GM18861 (cell line): ENCODE measurements around the gene JTB.

ENCODE experiments used
- ATAC-seq: cut with Tn5 transposase; IDR thresholded peaks from one replicate; pipeline ENCODE4 v1.9.1; 2021; ENCODE audit not compliant: unreplicated experiment

JTB gene

DNA sequence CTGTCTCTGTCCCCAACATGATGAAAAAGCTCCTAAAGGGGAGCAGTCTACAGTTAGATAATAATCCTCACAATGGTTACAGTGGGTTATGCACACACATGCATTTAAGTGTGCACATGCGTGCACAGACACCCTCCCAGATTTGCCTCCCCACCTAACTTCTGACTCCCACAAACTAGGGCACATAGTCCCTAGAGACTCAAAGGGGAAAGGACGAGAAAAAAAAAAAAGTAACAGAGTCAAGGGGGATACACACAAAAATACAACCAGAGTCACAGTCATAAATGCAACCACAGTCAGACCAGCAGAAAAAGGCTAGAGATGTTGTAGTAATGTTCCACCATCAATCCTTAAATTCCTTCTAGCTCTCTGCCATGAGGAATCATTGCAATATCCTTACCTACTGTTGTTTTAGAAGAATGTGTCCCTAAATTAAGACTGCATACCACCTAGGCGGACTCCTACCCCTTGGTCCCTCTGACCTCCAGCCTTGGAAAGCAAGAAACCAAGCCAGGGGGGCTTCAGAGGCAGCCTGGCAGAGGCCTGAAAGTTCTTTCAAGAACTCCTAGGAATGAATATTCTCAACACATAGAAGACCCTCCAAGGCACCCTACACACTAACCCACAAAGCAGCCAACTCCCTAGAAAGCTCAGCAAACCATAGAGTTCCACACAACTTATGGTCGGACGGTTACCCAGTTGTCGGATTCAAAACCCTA lies 20.3 kb downstream of the JTB start:
- no peak for ATAC-seq

DNA sequence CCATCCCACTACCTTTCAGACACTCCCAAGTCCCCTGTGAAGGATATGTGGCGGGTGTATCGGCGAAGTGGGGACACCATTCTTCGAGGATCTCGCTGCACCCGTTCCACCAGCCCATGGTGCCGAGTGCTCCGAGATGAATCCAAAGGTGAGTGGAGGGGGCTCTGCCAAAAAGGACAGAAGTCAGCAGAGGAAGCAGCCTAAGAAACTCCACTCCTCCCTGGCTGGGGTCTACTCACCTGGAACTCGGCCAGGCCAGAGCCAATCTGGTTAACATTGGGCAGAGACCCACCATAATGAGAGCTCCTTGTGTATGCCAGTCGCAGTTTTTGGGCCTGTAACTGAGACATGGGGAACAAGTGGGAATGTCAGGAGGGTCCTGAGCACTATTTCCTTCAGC lies 22.6 kb downstream of the JTB start:
- ATAC-seq: no peak

DNA sequence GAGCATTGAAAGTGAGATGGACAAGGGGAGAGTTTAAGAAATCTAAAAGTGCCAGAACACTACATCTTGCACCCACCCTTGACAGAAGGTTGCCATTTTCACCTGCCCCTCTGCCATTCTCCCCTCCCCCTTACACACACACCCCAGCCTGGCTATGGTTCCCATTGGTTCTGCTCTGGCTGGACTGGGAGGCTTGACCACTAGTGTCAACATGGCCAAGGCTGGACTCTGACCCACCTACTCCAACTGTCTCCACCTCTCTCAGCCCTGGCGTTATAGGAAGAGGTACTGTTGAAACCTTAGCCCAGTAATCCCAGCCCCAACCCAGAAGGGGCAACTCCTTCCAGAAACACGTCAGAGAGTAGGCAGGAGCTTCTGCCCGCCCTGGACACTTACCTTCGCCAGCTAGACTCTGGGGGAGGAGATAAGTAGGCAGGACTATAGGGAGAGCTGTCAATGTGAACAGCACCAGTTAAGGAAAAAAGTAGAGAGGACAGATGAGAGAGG lies 23.6 kb downstream of the JTB start:
- ATAC-seq: no peak

DNA sequence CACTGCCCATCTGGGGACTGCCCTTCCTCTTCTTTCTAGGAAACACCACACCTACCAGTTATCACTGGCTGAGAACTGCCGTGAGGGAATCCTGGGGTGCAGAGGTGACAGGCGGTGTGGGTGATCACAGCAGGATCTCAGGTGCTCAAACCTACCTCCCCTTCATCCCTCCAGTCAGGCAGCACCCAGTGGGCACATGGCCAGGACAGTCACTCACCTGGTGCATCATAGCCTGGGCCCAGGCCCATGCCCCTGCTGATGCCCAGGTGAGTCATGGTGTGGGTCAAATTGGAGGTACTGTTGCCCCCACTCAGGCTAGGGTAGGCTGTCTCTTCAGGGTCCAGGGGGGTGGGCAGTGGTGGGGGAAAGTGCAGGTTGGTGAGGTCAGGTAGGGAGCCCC lies 25.7 kb downstream of the JTB start:
- ATAC-seq: no peak

DNA sequence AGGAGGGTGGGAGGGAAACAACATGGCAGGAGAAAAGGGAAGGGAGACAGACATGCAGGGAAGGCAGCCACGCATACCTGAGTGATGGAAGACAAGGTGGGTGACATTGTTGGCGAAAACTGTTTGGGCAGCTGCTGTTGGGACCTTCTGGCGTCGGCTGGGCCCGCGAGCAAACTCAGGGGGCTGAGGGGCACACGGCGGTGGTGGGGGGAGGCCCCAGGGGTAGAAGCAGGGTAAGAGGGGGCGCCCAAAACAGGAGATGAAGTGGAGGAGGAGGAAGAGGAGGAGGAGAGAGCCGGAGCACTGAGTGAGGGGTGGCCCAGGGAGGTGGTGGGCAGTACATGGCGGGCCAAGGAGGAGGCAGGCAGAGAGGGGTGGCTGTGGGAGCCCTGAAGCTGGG lies 26.3 kb downstream of the JTB start:
- no peak for ATAC-seq

DNA sequence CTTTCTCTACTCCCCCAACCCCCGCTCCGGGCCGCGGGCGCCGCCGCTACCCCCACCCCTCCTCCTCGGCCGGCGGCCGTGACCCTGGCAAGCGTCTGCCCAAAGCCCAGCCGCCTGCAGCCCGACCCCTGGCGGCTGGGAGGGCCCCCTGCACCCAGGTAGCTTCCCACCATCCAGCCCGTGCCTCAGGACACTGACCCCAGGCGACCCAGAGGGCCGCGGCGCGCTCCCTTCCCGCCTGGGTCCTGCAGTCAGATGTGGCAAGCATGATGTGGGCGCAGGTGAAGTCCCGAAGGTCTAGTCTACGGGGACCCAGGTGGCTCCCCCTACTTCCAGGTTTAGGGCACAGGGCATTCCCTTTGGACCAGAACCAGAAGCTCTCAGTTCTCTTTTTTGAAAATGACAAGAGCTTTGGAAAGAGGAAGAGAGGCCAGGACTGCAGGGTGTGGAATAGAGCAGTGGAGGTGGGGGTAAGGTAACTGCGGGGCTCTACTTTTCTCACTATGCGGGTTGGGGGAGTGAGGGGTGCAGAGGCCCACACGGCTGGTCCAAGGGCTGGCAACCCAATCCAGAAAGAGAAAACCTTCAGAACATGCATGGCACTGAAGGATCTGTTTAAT lies 30.7 kb downstream of the JTB start, which contains the start of gene DENND4B:
TSS of gene DENND4B (minus strand) at position 97 of the 620 bp plus-strand sequence. CDS start 2,344 bp downstream, outside the sequence.
- peak; percentile 46 for ATAC-seq

DNA sequence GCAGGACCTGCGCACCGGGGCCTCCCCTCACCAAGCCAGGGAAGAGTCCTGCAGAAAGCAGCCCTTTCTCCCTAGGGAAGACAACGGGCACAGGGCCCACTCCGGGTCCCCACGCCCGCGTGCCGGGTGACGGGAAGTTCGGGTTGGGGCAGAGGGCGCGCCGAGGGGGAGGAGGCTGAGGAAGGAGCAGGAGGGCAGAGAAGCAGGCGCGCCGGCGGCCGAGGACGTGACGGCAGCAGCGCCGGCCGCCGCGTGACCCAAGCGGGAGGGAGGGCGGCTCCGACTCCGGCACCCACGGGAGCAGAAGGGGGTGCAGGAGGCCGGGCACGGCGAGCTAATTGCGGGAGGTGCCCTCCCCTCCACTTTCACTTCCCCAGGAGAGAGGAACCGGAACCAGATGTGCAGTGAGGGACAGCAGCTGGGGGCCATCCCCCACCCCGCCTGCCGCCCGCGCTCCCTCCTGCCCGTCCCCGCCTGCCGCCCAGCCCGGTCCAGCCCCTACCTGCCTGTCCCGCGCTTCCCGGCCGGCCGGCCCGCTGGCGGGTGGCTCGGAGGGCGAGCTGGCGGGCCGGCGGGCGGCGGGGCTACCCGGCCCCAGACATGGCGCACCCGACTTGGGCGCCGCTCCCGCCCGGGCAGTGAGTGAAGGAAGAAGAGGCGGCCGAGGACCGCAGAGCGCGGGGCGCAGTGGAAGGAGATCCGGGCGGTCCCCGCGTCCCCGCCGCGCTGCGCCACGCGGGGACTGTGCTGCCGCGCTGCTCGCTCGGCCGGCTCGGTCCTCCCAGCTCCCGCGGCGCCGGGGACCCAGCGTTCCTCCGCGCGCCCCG lies 31.5 kb downstream of the JTB start:
- ATAC-seq: peak; percentile 72

DNA sequence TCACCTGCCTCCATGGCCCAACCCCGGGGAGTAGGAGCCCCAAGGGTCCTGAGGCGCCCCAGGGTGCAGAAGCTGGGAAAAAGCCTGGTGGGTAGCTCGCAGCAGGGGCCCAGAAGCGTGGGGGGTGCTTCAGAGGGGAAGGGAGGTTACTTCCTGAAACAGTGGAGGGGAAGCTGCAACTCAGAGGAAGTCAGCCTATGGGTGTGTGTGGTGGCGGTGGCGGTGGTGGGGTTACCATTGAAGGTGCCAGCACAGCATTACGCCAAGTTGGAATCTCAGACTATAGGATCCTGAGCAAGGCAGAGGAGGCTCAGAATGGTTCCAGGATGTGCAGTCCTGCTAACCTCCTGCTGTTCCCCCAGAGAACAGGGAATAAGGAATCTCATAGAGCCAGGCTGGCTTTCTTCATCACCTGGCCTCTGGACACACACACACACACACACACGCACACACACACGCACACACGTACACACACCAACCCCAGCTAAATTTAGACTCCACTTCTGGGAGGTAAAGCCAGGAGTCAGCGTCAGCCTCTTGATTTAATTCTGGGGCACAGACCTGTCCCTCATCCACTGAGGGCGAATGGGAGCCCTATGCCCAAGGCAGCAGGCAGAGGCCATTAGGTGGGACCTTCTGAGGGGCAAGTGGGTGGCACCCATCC lies 32.2 kb downstream of the JTB start:
- no peak for ATAC-seq

DNA sequence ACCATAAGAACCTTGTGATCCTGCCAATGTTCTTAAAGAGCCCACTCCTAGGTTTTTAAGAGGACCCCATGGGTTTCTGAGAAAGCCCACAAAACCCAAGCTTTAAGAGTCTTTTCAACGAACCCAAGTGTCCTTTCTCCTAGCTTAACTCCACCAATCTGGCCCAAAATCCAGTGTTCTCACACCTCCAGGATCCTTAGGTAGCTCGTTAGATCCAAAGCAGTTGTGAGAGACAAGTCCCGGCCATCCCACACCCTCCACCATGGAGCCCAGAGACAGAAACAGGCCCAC lies 32.7 kb downstream of the JTB start:
- no peak for ATAC-seq

DNA sequence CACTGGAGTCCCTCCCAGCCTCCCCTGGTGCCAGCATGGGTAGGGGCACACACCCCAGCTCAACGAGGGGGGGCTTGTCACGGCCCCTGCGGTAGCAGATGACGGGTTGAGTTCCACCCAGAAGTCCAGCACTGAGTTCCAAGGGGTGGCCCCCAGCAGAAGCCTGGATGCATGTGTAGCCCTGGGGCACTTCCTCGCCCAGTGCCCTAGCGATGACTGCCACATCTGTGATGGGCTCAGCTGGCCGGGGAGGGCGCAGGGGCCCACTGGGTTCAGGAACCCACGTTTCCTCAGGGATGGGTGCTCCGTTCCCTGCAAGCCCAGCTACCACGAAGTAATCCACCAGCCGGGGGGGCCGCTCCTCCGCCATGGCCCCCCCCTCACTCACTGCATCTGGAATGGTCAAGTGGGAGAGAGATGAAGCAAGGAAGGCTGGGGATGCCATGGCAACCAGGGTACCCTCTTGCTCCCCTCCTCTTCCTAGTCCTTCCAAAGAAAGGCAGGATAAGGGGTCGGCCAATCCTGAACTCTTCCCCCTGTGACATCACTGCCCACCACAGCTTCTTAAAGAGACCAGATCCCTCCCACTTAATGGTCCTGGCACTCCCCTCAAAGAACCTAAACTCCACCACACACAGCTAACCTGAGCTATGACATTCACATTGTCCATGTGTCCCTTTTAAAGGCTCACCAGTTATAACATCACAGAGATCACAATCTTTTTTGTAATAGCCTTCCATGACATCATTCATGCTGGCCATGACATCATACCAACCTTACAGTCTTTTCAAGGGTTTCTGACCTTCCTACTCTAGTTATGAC lies 33.3 kb downstream of the JTB start:
- no peak for ATAC-seq

DNA sequence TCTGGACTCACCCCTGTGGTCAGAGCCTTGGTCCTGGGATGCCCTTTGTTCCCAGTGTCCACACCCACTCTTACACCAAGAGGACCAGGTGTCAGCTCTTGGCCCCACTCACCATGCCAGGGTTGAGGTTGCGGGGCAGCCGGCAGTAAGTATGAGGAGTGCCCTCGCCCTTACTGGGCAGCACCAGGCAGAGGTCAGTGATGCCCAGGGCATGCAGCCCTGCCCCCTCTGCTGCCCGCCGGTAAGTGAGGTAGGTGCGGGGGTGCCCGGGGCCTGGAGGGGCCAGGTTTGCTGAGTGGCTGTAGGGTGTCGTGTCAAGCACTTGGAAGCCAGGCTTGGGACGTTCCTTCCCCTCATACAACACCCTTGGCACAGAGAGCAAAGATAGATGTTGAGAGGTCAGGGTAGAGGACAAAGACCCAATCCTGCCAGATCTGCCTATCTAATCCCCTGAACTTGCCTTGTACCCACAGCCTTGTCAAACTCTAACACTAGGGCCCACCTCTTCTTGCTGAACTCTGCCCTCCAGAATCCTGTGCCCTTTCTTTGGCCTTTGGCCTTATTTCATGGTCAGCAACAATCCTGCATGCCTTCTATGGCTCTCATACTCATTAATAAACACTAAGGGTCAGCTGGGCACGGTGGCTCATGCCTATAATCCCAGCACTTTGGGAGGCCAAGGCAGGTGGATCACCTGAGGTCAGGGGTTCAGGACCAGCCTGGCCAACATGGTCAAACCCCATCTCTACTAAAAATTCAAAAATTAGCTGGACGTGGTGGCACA lies 34.5 kb downstream of the JTB start:
- no peak for ATAC-seq

DNA sequence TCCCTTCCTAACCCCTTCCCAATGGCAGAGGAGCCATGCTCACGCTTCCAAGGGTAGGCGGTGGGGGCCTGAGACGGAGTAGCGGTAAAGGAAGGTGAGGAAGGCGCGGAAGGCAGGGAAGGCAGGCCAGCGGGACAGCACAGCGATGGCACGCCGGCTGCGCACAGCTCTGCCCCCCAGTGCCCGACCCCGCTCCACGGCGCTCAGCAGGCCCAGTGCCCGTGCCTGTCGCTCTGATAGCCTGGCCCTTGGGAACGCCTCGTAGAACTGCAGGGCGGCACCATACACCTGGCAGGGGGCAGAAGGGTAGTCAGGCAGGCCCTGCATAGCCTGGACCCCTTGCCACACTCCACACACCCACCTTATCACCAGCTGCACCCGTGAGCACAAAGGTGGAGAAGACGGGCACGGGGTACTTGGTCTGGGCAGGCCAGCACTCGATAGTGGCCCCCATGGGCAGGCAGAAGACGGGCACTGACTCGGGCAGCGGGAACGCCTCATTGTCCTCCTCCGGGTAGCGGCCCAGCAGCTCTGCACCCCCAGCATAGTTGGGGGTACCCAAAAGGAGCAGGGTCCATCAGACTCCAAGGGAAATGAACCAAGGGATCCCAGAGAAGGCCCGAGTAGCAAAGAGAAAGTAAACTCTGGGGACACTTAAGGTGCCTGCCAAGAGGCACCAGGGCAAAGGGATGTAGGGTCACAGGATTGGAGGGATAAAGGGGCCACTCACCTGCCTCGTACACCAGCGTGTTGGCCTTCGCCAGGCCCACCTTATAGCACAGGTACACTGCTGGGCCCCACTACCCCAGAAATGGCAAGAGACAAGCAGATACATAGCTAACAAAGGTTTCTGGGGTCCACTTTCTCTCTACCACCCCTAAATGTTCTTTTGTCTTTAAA lies 35.4 kb downstream of the JTB start:
- ATAC-seq: no peak

DNA sequence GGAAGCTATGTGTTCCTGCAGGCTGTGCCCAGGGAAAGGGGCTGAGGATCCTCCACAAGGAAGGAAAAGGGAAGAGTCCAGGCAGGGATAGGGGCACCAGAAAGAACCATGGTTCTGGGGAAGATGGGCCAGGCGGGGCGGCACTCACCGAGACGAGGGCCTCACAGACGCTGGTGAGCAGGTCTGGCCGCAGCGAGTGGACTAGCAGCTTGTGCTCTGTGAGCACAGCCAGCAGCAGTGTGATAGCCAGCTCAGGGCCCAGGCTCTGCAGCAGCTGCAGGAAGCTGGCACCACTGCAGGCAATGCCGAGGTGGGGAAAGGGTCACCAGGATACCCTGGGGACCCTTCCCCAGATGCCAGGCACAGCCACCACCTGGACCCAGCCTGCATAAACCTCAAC lies 36.7 kb downstream of the JTB start:
- no peak for ATAC-seq

DNA sequence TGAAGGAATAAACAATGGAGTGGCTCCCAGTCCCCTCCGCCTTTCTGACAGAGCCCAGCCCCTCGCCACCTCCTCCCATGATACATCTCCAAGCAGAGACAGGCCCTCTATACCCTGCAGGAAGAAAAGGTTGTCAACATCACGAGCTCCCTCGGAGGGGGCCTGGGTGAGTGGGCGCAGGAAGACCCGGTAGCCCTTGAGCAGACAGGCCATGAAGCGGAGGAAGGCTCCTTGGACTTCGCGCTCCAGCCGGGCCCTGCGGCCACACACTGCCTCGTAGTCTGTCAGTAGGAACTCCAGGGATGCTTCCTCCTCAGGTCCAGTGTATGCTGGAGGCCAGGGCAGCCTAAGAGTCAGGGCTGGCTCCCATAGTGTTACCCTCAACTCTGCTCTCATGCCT lies 38.0 kb downstream of the JTB start:
- ATAC-seq: no peak

DNA sequence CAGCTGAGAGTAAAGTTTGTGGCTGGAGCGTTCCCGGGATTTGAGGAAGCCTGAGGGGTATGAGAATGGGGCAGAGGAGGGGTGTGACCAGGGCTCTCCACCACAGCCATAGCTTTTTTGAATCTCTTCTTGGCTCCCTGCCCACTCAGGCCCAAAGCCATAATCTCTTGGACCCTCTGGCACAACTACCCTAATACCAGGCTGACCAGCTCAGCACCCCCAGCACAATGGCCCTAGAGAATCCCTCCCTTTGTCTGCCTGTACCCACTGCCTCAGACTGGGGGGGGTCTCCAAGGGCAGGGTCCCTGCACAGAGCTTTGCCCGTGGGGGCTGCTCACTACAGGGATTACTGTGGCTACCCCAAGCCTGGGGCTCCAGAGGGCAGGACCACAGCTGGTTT lies 38.5 kb downstream of the JTB start:
- no peak for ATAC-seq

DNA sequence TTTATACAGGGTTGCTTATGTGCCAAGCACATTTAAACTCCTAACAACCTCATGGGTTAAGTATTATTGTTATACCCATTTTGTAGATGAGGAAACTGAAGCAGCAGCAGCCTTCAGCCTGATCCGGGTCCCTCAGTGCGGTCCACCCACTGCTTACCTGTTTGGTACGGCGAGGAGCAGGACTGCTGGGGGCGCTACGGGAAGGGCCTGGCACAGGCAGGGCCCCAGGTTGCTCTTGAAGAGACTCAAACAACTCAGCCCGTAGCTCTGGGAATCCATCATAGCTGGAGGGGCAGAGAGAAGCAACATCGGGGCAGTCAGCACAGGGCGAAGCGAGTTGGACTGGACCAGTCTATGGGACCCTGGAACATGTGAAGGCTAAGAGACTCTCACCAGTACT lies 40.1 kb downstream of the JTB start:
- no peak for ATAC-seq

DNA sequence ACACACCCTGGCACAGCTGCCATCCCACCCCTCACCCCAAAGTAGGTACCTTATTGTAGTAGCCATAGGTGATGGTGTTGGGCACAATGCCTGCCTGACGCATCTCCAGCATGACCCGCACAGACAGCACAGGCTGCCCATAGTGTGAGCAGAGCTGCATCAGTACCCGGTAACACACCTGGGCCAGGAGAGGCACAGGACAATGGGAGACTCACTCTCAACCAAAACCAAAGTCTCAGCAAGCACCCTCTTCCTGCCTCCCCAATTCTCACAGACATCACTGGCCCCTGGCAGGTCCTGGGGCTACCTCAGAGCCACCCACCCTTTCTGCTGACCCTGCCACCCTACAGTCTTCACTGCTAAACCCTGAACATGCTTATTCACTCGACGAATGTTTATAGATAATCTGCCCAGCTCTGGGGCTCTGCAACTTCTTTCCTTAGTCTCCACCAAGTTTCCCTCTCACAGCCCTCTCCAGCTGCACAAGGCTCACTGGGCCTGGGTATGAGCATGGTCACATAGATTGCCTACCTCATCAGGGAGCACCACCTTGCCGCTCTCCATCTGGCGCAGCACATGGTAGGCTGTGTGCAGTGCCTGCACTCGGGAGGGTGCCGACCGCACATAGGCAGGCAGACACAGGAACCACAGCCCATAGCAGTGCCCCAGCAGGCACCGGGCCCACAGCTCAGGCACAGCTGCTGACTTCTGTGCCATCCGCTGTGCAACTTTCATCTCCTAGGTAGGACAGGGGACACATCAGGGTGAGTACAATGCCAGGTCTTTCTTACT lies 41.3 kb downstream of the JTB start:
- no peak for ATAC-seq

DNA sequence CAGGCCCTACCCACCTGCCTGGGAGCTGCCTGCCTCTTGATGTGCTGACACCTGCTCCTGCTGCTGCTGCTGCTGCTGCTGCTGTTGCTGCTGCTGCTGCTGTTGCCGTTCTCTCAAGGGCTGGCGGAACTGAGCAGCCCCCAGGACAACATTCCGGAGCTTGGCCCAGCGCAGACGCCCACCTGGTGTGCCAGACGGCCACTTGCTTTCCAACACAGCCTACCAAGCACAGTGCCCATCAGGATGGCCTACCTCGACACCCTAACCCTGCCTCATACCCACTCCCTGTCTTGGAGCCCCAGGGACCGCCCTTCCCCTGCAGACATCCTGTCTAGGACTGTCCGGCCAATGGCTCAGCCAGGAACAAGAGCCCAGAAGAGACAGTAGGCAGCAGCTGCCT lies 42.7 kb downstream of the JTB start:
- no peak for ATAC-seq
